Gastroesophageal sphincter (tissue), 3 donors: ENCODE measurements around the gene ARHGAP26.

ENCODE experiments used
- CTCF ChIP-seq, 4 experiments: fragments of 200-600 bp in 2 of 4; fragments of 450-650 bp in 2 of 4; sonication (generic) in 1 of 4; IDR thresholded peaks; one replicate each; pipeline ENCODE4 v1.5.1; 2017 to 2019; ENCODE audit warnings: antibody characterized with exemption in 4 of 4, mild to moderate bottlenecking in 2 of 4, moderate library complexity in 2 of 4
- EP300 ChIP-seq: sonication (generic); formaldehyde crosslinking; IDR thresholded peaks from one replicate; pipeline ENCODE4 v1.6.1; 2017; ENCODE audit warnings: antibody characterized with exemption, mild to moderate bottlenecking
- POLR2A ChIP-seq, 2 donors: fragments of 450-650 bp; IDR thresholded peaks; one replicate each; pipeline ENCODE4 v1.6.1; 2017; ENCODE audit warnings: antibody characterized with exemption in 2 of 2, mild to moderate bottlenecking in 2 of 2, moderate library complexity in 1 of 2
- POLR2AphosphoS5 ChIP-seq: sonication (generic); formaldehyde crosslinking; IDR thresholded peaks from one replicate; pipeline ENCODE4 v1.6.1; 2017; ENCODE audit warnings: antibody characterized with exemption

- TF ChIP-seq POLR2AphosphoS5 (no peak), CTCF (IDR thresholded peaks at IDR 0.05) (no peak), POLR2A (IDR thresholded peaks at IDR 0.05) (no peak), EP300 (no peak)
Measured at GRCh38 chr5:142805339-142805738, 35.2 kb downstream of the ARHGAP26 start.
